Endothelial cell of umbilical vein (primary cell): ENCODE measurements around the gene DNHD1. TPM values are rescaled to one million over a fixed set of nuclear protein-coding genes. Genes with fewer than 3 reads are reported as not detected.

ENCODE experiments used
- BruUV-seq: library from RNA; stranded (reverse); fragments of 400-500 nt; replicated peaks from 2 replicates; lab custom pipeline; 2021; lab: Mats Ljungman, UMichigan
- CTCF ChIA-PET: fragments of 300-600, 350-600 bp; sonication (Branson Sonifier 250); formaldehyde crosslinking; loops from one replicate; lab custom pipeline; 2021; ENCODE audit warnings: antibody characterized with exemption, inconsistent platforms; lab: Charles Lee
- POLR2A ChIA-PET: fragments of 300-600, 350-600 bp; sonication (Branson Sonifier 250); formaldehyde crosslinking; loops from one replicate; lab custom pipeline; 2021; ENCODE audit warnings: antibody characterized with exemption, inconsistent platforms; lab: Charles Lee
- DNase-seq: peaks from one replicate; pipeline ENCODE4 v3.0.0-alpha.2; 2011; ENCODE audit warnings: low read depth, low spot score
- FAIRE-seq: peaks from 2 replicates; lab custom pipeline; 2011; peaks lifted over from hg19 to GRCh38; lab: Jason Lieb, UNC
- H2AFZ ChIP-seq: 2 replicates; pipeline ENCODE4 v1.6.0; 2012; ENCODE audit warnings: low read depth, low read length, control low read depth, inconsistent platforms
- H3K27ac ChIP-seq: 2 replicates; pipeline ENCODE4 v1.5.1; 2011; ENCODE audit warnings: low read depth, mild to moderate bottlenecking, control low read depth, low read length, moderate library complexity; ENCODE audit not compliant: insufficient read depth
- H3K27me3 ChIP-seq, 2 experiments: 2 replicates each; pipeline versions ENCODE4 v1.6.0 to v1.6.1; 2011; ENCODE audit warnings: low read length in 2 of 2, mixed read lengths in 1 of 2; ENCODE audit not compliant: control insufficient read depth in 2 of 2, insufficient read depth in 2 of 2
- H3K36me3 ChIP-seq, 2 experiments: 2 replicates in 1 of 2; 3 replicates in 1 of 2; pipeline ENCODE4 v1.5.1; 2011; ENCODE audit warnings: low read length in 2 of 2, mild to moderate bottlenecking in 1 of 2, moderate library complexity in 1 of 2; ENCODE audit not compliant: control insufficient read depth in 2 of 2, insufficient read depth in 2 of 2; ENCODE audit errors: extremely low read depth in 1 of 2
- H3K4me1 ChIP-seq: 3 replicates; pipeline ENCODE4 v1.5.1; 2011; ENCODE audit warnings: mild to moderate bottlenecking, low read length; ENCODE audit not compliant: control insufficient read depth, insufficient read depth; ENCODE audit errors: extremely low read depth
- H3K4me2 ChIP-seq: 2 replicates; pipeline ENCODE4 v1.6.1; 2011; ENCODE audit warnings: low read length, control low read depth, mixed read lengths; ENCODE audit not compliant: insufficient read depth
- H3K4me3 ChIP-seq, 3 experiments: fragments of 200-600 bp in 1 of 3; sonication (generic), shearing (Covaris generic) in 1 of 3; replicated peaks in 1 of 3; 2 replicates each; pipeline ENCODE4 v1.5.1; 2011 to 2016; ENCODE audit warnings: control low read depth in 3 of 3, low read length in 3 of 3, mild to moderate bottlenecking in 2 of 3, inconsistent platforms in 1 of 3, low read depth in 1 of 3, moderate library complexity in 1 of 3; ENCODE audit not compliant: insufficient read depth in 1 of 3
- H3K79me2 ChIP-seq: 2 replicates; pipeline ENCODE4 v1.6.0; 2012; ENCODE audit warnings: low read length, inconsistent platforms; ENCODE audit not compliant: control insufficient read depth, insufficient read depth
- H3K9ac ChIP-seq: replicated peaks from 2 replicates; pipeline ENCODE3; 2011; ENCODE audit warnings: low read length, control low read depth; ENCODE audit not compliant: insufficient read depth; ENCODE audit errors: extremely low read depth
- H3K9me1 ChIP-seq: replicated peaks from 3 replicates; pipeline ENCODE4 v1.6.0; 2011; ENCODE audit warnings: mild to moderate bottlenecking, low read length; ENCODE audit not compliant: control insufficient read depth, insufficient read depth; ENCODE audit errors: extremely low read depth
- H3K9me3 ChIP-seq: replicated peaks from 2 replicates; pipeline ENCODE4 v1.5.1; 2012; ENCODE audit warnings: low read length, inconsistent platforms; ENCODE audit not compliant: control insufficient read depth, insufficient read depth
- H4K20me1 ChIP-seq: replicated peaks from 2 replicates; pipeline ENCODE3; 2011; ENCODE audit warnings: mild to moderate bottlenecking, low read length; ENCODE audit not compliant: control insufficient read depth, insufficient read depth; ENCODE audit errors: extremely low read depth
- EZH2 ChIP-seq: IDR thresholded peaks from 2 replicates; pipeline ENCODE4 v1.6.1; 2012; ENCODE audit warnings: borderline replicate concordance, low read depth, mild to moderate bottlenecking, moderate library complexity, low read length, inconsistent platforms; ENCODE audit not compliant: severe bottlenecking
- FOS ChIP-seq: IDR thresholded peaks from 2 replicates; pipeline ENCODE4 v1.6.1; 2011; ENCODE audit warnings: mild to moderate bottlenecking, low read length, moderate library complexity, borderline replicate concordance; ENCODE audit not compliant: insufficient read depth
- GATA2 ChIP-seq: IDR thresholded peaks from 2 replicates; pipeline ENCODE4 v1.7.0; 2011; ENCODE audit warnings: low read depth, mild to moderate bottlenecking, moderate library complexity, mixed read lengths, low read length; ENCODE audit not compliant: insufficient read length, insufficient read depth
- JUN ChIP-seq: IDR thresholded peaks from 2 replicates; pipeline ENCODE4 v1.6.1; 2011; ENCODE audit warnings: borderline replicate concordance, low read depth; ENCODE audit not compliant: insufficient read length, insufficient read depth
- MYC ChIP-seq: IDR thresholded peaks from one replicate; pipeline ENCODE4 v1.6.1; 2011; ENCODE audit warnings: mild to moderate bottlenecking, low read depth, low read length
- POLR2A ChIP-seq: IDR thresholded peaks from 2 replicates; pipeline ENCODE4 v1.6.1; 2012; ENCODE audit warnings: low read depth, mild to moderate bottlenecking, control low read depth, low read length
- POLR2AphosphoS5 ChIP-seq: IDR thresholded peaks from 2 replicates; pipeline ENCODE4 v1.6.1; 2012; ENCODE audit warnings: low read depth, mild to moderate bottlenecking, control low read depth, low read length, moderate library complexity; ENCODE audit not compliant: insufficient read depth
- dilution Hi-C: fragments of 300-500 bp; cut with MboI; formaldehyde crosslinking; loops from one replicate; pipeline ENCODE4 v1.15.0; 2019; ENCODE audit warnings: low sequenced_read_pairs; ENCODE audit not compliant: extremely low pct_ligation_motif_present
- intact Hi-C: fragments of 100-400 bp; cut with micrococcal nuclease; formaldehyde crosslinking; loops from one replicate; pipeline ENCODE4 v1.10.0; 2022
- polyA plus RNA-seq, 4 experiments: library from polyadenylated mRNA; depleted of rRNA in 3 of 4; stranded (reverse) in 3 of 4; unstranded in 1 of 4; fragments of >200 nt; gene quantifications; 2 replicates each; pipeline versions ENCODE4 v1.2.1 to v1.2.3, GENCODE V29; 2011 to 2012; ENCODE audit warnings: missing spikeins in 1 of 4
- total RNA-seq: library from RNA; stranded (reverse); gene quantifications from 2 replicates; pipeline ENCODE4 v1.2.3, GENCODE V29; 2021
- TF ChIP-seq, protein P1 (sequence below), 2 donors: IDR thresholded peaks; 1 replicate in 1 of 2; 2 replicates in 1 of 2; pipeline ENCODE4 v1.5.1; 2011; ENCODE audit warnings: low read length in 2 of 2, mild to moderate bottlenecking in 2 of 2, moderate library complexity in 2 of 2, control low read depth in 1 of 2, inconsistent platforms in 1 of 2, low read depth in 1 of 2; ENCODE audit not compliant: insufficient read depth in 1 of 2; ENCODE audit errors: extremely low read depth in 1 of 2
- TF ChIP-seq, protein P2 (sequence below): IDR thresholded peaks from 2 replicates; pipeline ENCODE4 v1.6.1; 2011; ENCODE audit not compliant: insufficient read depth, insufficient read length

The DNHD1 gene
- total and polyA plus RNA-seq, 2 donors (not counting 3 experiments of a cell fraction or from before 2014, with no cell fraction given), result 3.7 to 8.6 TPM

DNA sequence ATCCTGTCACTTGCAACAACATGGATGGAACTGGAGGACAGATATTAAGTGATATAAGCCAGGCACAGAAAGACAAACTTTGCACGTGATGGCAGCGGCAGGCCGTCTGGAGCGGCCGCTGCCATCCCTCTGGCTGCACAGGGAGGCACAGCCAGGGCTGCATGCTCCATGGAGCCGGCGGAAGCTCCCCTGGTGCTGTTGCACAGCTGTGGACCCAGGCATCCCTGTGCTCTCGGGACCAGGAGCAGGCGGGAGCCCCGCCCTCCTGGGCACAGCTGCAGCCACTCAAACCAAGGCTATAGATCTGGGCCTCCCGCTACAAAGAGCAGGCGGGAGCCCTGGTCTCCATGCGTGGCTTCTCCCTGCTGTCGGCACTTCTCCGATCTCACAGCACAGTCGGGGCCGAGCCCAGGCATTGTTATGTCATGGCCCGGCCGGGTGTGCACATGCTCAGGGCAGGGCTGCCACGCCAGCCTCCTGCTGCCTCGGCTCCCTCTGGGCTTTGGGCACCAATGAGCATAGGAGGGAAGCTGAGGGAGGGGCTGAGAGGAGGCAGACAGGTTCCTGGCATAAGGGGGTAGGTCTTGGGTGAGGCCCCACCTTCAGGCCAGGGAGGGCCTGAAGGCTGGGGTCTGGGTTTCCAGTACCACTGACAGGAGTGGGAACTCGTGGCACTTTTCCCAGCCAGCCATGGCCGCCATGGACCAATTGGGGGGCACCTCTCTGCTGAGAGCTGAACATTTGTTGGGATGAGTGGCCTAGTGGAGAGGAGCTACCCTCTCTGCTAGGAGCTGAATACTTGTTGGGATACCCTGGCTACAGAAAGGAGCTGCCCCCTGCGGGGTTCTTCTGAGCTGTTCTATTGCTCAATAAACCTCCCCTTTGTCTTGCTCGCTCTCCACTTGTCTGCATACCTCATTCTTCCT is 89.6 kb downstream of the DNHD1 start:
- H4K20me1 ChIP-seq, result no peaks in the 10 kb centered on the region
- no peaks in the 10 kb centered on the region for H3K27me3 ChIP-seq
- intact Hi-C loops (no loop called here), dilution Hi-C loops (no loop called here)
- no peak for FAIRE-seq
- no peaks in the 10 kb centered on the region for H3K79me2 ChIP-seq
- no peaks in the 10 kb centered on the region for H3K9me1 ChIP-seq
- H3K4me1 ChIP-seq, result no peaks in the 10 kb centered on the region
- no peak overlapping the region for H2AFZ ChIP-seq
- no peak overlapping the region for H3K4me3 ChIP-seq
- ChIA-PET CTCF (interaction anchor here (0.8 to 1.4 kb wide), 3 partner anchors 10 to 18 kb away, joined by 3 to 4 read pairs (median 4); no protein-coding TSS in a partner anchor), POLR2A (interaction anchor here (0.7 kb wide), 1 partner anchor 17 kb away, joined by 3 read pairs; no protein-coding TSS in a partner anchor)
- H3K27ac ChIP-seq, result no peak overlapping the region
- H3K36me3 ChIP-seq, result no peaks in the 10 kb centered on the region
- H3K4me2 ChIP-seq, result no peak overlapping the region
- DNase-seq, result no peak
- no peaks in the 10 kb centered on the region for H3K9me3 ChIP-seq
- BruUV-seq, result no TSS peak
- no peak overlapping the region for H3K9ac ChIP-seq
- TF ChIP-seq MYC, result no peak
- TF ChIP-seq GATA2, result no peak
- no peak for TF ChIP-seq POLR2AphosphoS5
- TF ChIP-seq, protein P1, sequence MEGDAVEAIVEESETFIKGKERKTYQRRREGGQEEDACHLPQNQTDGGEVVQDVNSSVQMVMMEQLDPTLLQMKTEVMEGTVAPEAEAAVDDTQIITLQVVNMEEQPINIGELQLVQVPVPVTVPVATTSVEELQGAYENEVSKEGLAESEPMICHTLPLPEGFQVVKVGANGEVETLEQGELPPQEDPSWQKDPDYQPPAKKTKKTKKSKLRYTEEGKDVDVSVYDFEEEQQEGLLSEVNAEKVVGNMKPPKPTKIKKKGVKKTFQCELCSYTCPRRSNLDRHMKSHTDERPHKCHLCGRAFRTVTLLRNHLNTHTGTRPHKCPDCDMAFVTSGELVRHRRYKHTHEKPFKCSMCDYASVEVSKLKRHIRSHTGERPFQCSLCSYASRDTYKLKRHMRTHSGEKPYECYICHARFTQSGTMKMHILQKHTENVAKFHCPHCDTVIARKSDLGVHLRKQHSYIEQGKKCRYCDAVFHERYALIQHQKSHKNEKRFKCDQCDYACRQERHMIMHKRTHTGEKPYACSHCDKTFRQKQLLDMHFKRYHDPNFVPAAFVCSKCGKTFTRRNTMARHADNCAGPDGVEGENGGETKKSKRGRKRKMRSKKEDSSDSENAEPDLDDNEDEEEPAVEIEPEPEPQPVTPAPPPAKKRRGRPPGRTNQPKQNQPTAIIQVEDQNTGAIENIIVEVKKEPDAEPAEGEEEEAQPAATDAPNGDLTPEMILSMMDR (IDR thresholded peaks at IDR 0.05; ENCODE audit: extremely low read depth in 1 of 2, insufficient read depth in 1 of 2, low read depth in 1 of 2, low read length in 2 of 2), result no peak
- no peak for TF ChIP-seq JUN
- TF ChIP-seq, protein P2, sequence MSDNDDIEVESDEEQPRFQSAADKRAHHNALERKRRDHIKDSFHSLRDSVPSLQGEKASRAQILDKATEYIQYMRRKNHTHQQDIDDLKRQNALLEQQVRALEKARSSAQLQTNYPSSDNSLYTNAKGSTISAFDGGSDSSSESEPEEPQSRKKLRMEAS, result no peak
- TF ChIP-seq POLR2A, result no peak
- TF ChIP-seq EZH2, result no peak
- no peak for TF ChIP-seq FOS
